Measurements from ENCODE around the gene PPT2. TPM values are rescaled to one million over a fixed set of nuclear protein-coding genes. Genes with fewer than 3 reads are reported as not detected.
A peak's percentile ranks its signal among the peaks of the same experiment; 100 is the strongest.

Gene PPT2
- total RNA-seq, 1 experiment from 2014 or later, result 270 TPM

DNA sequence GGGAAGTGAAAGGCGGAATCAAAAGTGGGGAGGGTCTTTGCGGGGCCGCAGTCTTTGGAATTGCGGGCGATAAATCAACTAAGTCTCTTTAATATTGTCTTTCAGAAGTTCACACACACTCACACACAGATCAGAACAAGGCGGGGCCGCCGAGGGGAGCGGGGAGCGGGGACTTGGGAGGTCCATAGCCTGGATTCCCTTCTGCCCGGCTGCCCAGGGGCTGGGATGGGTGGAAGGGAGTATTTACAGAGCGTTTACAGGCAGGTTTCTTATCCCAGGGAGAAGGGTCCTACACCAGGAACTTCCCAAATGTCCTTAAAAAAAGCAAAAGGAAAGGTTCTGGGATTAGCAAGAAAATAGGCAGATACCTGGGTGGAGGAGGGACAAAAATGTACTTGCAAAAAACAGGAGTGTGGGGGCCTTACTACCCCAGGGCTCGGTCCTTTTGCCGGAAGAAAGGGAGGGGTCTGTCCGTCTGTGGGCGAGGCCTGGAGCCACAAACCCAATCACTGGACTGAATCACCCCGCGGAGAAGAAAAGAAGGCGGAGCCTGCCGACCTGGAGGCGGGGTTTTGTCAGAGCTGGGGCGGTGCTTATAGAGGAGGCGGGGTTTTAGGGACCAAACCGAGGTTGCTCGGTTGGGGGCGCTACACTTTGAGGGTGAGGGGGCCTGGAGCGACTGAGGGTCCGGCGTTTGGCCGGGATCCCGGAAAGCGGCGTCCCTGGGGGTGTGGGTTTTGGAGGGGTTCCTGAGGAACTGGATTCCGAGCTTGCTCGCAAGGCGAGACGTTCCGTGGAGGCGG is 5.5 kb upstream of the PPT2 start:
- DNase-seq (ENCODE audit: low read depth), result no peak
- in situ Hi-C loops (cut with HindIII; ENCODE audit: low pct_unique_long_range_greater_than_20kb, low sequenced_read_pairs), result no loop called here

DNA sequence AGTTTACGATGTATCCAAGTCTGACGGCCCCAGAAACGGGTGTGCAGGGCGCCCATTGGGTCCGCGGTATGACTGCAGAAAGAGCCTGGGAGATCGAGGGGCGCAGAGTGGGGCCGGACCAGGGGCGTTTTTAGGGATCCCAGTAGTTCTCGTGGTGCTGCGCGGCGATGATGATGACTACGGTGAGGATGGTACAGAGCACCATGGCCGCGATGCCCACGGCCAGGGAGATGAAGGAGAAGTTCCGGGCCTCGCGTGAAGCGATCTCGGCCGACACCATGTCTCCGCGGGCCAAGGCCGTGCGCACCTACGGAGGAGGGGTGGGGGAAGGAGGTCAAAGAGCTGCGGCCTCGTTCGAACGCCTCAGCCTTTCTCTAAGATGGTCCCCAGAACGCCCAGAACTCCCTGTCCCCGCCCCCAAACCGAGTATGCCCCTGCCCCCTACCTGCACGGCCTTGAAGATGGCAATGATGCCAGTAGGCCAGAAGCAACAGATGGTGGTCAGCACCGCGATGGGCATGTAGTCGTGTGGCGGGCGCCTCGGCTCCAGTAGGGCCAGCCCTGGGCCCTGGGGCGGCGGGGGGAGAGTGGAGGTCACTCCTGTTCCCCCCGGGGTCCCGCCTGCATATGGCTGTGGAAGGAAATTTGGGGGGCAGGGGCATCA is 4.7 kb upstream of the PPT2 start:
- in situ Hi-C loops (cut with HindIII; ENCODE audit: low pct_unique_long_range_greater_than_20kb, low sequenced_read_pairs), result no loop called here
- no peak for DNase-seq (ENCODE audit: low read depth)

DNA sequence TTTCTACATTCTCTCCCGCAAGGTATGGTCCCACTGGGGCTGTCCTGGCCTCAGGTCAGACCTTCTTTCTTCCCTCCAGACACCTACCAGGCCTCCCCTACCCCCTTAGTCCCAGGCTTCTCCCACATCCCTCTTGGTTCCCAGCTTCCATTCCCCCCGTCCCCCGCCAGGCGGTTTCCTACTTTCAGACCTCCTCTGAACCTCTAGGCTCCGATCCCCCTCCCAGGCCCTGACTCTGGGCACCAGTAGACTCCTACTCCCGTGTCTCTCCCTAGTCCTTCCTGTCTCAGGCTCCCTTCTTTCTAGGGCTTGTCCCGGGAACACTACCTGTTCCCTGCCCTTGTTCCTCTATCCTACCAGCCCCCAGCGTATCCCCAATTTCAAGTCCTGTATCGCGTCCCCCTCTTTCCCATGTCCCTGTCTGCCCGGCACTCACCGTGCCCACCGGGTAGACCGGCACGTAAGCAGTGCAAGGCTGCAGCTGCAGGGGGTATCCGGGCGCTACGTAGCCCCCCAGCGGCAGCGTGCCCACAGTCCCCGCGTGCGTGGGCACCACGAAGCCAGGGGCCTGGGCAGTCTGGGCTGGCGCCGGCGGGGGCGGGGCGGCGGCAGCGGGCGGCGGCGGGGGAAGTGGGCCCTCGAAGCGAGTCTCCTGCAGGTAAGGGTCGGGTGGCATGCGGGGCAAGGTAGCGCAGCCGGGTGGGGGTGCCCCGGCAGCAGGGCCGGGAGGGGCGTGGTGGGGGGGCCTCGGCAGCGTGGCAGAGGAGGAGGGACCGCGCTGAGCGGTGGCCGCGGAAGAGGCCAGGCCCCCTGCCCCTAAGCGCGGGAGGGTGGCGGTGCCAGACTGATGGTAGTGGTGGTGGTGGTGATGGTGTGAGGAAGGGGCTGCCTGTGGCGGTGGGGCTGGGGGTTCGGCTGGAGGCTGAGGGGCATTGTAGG is 3.7 kb upstream of the PPT2 start:
- DNase-seq (ENCODE audit: low read depth), result no peak
- in situ Hi-C loops (cut with HindIII; ENCODE audit: low pct_unique_long_range_greater_than_20kb, low sequenced_read_pairs), result no loop called here

DNA sequence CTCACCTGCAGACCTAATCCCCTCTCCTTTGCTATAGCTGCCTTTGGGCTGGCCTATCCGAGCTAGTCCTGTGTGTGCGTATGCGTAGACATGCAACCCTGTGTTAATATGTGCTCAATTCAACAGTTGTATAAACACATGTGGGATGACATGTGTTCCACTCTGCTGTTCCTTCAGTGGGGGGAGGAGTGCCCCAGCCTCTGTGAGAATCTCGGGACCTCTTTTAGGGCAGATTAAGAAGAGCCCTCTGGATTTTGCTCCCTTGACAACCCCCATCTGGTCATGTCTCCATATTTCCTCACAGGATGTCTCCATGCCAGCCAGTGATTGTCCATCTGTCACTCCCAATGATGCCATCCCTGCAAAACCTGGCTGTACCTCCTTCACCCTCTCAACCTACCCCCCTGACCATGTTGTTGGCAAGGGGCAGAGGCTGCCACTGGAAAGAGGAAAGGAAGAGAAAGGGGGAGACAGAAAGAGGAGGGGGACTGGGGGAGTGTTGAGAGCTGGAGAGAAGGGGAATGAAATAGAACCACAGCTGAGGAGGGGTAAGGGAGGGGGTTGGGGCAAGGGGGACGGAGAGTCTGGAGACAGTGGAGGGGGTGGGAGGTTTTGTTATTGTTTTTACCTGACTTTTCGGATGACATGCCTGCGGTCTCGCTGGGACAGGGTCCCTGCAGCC is 2.6 kb upstream of the PPT2 start:
- DNase-seq (ENCODE audit: low read depth), result no peak
- in situ Hi-C loops (cut with HindIII; ENCODE audit: low pct_unique_long_range_greater_than_20kb, low sequenced_read_pairs), result no loop called here

DNA sequence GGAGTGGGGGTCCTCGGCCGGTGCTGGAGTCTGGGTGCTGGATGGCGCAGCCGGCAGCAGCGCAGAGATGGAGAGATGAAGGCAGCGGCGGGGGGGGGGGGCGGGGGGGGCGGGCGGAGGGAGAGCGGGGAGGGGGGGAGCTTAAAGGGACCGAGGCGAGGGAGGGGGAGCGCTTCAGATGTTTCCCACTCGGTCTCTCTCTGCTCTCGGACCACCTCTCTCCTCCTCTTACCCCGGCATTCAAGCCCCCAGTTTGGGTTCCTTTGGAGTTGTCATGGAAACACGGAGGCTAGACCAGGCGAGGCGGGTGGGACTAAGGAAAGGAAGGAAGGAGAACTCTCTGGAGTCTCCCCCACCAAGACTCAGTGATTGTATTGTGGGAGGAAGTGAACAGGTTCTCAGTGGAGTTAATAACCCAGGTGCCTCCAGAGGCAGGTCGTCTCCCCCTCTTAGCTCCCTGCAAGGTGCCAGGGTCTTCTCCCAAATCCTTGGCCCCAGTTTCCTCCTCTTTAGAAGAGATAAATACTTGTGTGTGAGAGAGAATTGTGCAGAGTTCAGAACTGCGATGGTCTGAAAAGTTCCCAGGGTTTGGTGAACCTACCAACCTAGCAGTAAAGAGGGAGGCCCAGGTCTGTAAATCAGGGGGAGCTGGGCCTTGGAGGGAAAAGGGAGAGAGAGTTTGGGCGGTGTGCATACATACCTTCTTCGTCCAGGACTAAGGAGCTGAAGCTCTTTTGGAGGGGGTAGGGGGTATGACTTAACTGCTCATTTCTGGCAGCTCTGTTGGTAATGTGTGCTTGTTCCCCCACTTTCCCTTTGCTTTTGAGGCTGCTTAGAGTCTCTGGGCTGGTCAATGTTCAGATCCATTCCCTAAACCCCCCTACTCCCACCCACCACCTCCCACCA is 1.8 kb upstream of the PPT2 start, which contains the start of gene PRRT1:
Gene PRRT1, minus strand, starts transcription at position 77 of the 906 bp plus-strand sequence. CDS start 112 bp downstream, outside the sequence.
- in situ Hi-C loops (cut with HindIII; ENCODE audit: low pct_unique_long_range_greater_than_20kb, low sequenced_read_pairs), result no loop called here
- no peak for DNase-seq (ENCODE audit: low read depth)

- DNase-seq (ENCODE audit: low read depth), result peak; percentile 89
- in situ Hi-C loops (cut with HindIII; ENCODE audit: low pct_unique_long_range_greater_than_20kb, low sequenced_read_pairs), result no loop called here
These were observed 975 bp upstream of the PPT2 start for GRCh38 chr6:32152769-32153563.

- in situ Hi-C loops (cut with HindIII; ENCODE audit: low pct_unique_long_range_greater_than_20kb, low sequenced_read_pairs), result no loop called here
- peak; percentile 77 for DNase-seq (ENCODE audit: low read depth)
These were observed 697 bp downstream of the PPT2 start for GRCh38 chr6:32154514-32155161.

DNA sequence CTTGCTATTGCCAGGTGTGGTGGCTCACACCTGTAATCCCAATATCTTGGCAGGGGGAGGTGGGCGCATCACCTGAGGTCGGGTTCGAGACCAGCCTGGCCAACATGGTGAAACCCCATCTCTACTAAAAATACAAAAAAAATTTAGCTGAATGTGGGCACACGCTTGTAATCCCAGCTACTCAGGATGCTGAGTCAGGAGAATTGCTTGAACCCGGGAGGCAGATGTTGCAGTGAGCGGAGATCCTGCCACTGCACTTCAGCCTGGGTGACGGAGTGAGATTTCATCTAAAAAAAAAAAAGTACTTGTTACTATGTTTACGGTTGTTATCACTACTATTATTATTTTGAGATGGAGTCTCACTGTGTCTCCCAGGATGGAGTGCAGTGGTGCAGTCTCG is 3.0 kb downstream of the PPT2 start:
- in situ Hi-C loops (cut with HindIII; ENCODE audit: low pct_unique_long_range_greater_than_20kb, low sequenced_read_pairs), result no loop called here
- no peak for DNase-seq (ENCODE audit: low read depth)

- no peak for DNase-seq (ENCODE audit: low read depth)
- in situ Hi-C loops (cut with HindIII; ENCODE audit: low pct_unique_long_range_greater_than_20kb, low sequenced_read_pairs), result no loop called here
These were observed 4.1 kb downstream of the PPT2 start for GRCh38 chr6:32158052-32158451.

- in situ Hi-C loops (cut with HindIII; ENCODE audit: low pct_unique_long_range_greater_than_20kb, low sequenced_read_pairs), result no loop called here
- DNase-seq (ENCODE audit: low read depth), result no peak
These were observed 9.8 kb downstream of the PPT2 start for GRCh38 chr6:32163559-32164258.

DNA sequence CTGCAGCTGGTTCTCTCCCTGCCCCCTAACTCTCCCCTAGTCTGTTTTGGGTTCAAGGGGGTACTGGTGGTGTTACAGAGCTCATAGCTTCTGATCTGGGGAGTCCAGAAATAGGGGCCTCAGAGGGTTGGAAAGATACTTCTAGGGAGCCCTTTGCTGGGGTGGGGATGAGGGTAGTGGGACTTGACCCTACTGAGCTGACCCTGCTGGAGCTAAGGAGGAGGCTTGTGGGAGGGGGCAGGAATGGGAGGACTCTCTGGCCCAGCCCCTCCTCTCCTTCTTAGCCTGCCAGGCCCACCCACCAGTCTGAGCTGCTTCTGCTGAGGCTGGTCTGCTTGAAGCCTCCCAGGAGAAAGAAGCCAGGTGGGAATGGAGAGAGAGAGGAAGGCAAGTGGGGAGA is 10.4 kb downstream of the PPT2 start, which contains the start of gene EGFL8:
Gene EGFL8, plus strand, starts transcription at position 301 of the 400 bp plus-strand sequence. CDS start 1,571 bp downstream, outside the sequence.
- no peak for DNase-seq (ENCODE audit: low read depth)
- in situ Hi-C loops (cut with HindIII; ENCODE audit: low pct_unique_long_range_greater_than_20kb, low sequenced_read_pairs), result no loop called here

- DNase-seq (ENCODE audit: low read depth), result no peak
- in situ Hi-C loops (cut with HindIII; ENCODE audit: low pct_unique_long_range_greater_than_20kb, low sequenced_read_pairs), result no loop called here
These were observed 12.6 kb downstream of the PPT2 start for GRCh38 chr6:32166411-32167061.

- DNase-seq (ENCODE audit: low read depth), result no peak
- in situ Hi-C loops (cut with HindIII; ENCODE audit: low pct_unique_long_range_greater_than_20kb, low sequenced_read_pairs), result no loop called here
These were observed 13.3 kb downstream of the PPT2 start for GRCh38 chr6:32167154-32167760.

GRCh38 chr6:32167761-32168262 is 13.9 kb downstream of the PPT2 start:
- DNase-seq (ENCODE audit: low read depth), result no peak
- in situ Hi-C loops (cut with HindIII; ENCODE audit: low pct_unique_long_range_greater_than_20kb, low sequenced_read_pairs), result no loop called here

Data from Caki2 (cell line).